ENCODE data around the gene ZC3HAV1. TPM values are rescaled to one million over a fixed set of nuclear protein-coding genes. Genes with fewer than 3 reads are reported as not detected.
A peak's percentile ranks its signal among the peaks of the same experiment; 100 is the strongest.
"Not testable (repeated sequence)": the region's sequence is repeated elsewhere in the genome, so short reads cannot be mapped to it uniquely, and the experiment has no call there.

ZC3HAV1 gene
- total RNA-seq, 1 donor from 2014 or later, result 44.6 TPM

DNA sequence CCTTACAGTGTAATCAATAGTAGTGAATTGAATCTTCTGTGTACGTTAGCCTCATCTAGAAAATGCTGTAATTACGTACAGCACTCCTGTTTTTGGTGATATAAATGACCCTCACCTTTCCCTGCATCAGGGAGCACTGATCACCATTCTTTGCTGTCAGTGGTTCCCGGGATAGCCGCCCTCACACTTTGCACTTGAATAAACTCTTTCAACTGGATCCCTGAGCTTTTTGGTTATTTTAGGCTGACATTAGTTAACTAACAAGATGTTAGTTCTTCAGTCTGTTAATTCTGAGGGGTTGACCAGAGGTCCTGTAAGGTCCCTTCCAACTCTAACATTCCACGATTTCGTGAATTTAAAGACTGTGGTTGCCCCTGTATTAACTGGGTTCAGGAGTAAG, 23.4 kb upstream of the ZC3HAV1 start:
- Mint-ChIP-seq H3K27me3 (no peaks in the 10 kb centered on the region), H3K27ac (peak overlapping the region; percentile 93), H3K9me3 (ENCODE audit: low read depth) (no peaks in the 10 kb centered on the region), H3K4me3 (ENCODE audit: low read depth) (peak overlapping the region; percentile 85), H3K4me1 (ENCODE audit: low read depth) (peaks cover 33% of the 10 kb centered on the region), H3K36me3 (ENCODE audit: insufficient read depth) (peaks cover 1% of the 10 kb centered on the region)
- DNase-seq (ENCODE audit: low spot score, unreplicated experiment), result no peak
- TF ChIP-seq, protein P1, sequence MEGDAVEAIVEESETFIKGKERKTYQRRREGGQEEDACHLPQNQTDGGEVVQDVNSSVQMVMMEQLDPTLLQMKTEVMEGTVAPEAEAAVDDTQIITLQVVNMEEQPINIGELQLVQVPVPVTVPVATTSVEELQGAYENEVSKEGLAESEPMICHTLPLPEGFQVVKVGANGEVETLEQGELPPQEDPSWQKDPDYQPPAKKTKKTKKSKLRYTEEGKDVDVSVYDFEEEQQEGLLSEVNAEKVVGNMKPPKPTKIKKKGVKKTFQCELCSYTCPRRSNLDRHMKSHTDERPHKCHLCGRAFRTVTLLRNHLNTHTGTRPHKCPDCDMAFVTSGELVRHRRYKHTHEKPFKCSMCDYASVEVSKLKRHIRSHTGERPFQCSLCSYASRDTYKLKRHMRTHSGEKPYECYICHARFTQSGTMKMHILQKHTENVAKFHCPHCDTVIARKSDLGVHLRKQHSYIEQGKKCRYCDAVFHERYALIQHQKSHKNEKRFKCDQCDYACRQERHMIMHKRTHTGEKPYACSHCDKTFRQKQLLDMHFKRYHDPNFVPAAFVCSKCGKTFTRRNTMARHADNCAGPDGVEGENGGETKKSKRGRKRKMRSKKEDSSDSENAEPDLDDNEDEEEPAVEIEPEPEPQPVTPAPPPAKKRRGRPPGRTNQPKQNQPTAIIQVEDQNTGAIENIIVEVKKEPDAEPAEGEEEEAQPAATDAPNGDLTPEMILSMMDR (IDR thresholded peaks at IDR 0.05; ENCODE audit: unreplicated experiment), result no peak

DNA sequence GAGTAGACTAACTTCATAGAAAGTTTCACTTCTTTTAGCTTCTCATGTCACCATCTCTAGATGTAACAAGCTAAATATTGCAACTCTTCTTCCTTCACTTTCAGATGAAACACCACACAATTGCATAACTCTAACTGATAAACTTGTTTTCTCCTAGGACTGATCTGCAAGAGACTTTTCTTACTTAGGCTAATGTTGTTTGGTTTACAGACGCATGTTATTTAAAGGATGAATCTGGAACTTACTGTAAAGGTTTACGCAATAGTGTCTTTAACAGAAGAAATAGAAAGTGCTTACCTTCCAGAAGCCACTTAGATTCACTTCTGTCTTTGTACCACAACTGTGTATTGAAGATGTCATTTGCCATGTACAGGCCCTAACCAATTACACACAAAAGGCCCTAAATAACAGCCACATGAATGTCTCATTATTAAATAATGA, 22.1 kb upstream of the ZC3HAV1 start:
- Mint-ChIP-seq H3K4me1 (ENCODE audit: low read depth) (peaks cover 34% of the 10 kb centered on the region), H3K27ac (peak overlapping the region; percentile 0), H3K27me3 (no peaks in the 10 kb centered on the region), H3K4me3 (ENCODE audit: low read depth) (peak overlapping the region; percentile 85), H3K36me3 (ENCODE audit: insufficient read depth) (peaks cover under 1% of the 10 kb centered on the region), H3K9me3 (ENCODE audit: low read depth) (no peaks in the 10 kb centered on the region)
- no peak for DNase-seq (ENCODE audit: low spot score, unreplicated experiment)
- TF ChIP-seq, protein P1 (IDR thresholded peaks at IDR 0.05; ENCODE audit: unreplicated experiment), result no peak

DNA sequence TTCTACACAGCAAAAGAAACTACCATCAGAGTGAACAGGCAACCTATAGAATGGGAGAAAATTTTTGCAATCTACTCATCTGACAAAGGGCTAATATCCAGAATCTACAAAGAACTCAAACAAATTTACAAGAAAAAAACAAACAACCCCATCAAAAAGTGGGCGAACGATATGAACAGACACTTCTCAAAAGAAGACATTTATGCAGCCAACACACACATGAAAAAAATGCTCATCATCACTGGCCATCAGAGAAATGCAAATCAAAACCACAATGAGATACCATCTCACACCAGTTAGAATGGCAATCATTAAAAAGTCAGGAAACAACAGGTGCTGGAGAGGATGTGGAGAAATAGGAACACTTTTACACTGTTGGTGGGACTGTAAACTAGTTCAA, 20.3 kb upstream of the ZC3HAV1 start:
- not testable (repeated sequence) for H3K4me3 Mint-ChIP-seq (ENCODE audit: low read depth); H3K36me3 Mint-ChIP-seq (ENCODE audit: insufficient read depth); DNase-seq (ENCODE audit: low spot score, unreplicated experiment); H3K27ac Mint-ChIP-seq; H3K9me3 Mint-ChIP-seq (ENCODE audit: low read depth); H3K27me3 Mint-ChIP-seq
- H3K4me1 Mint-ChIP-seq (ENCODE audit: low read depth), result peaks cover 45% of the 10 kb centered on the region

DNA sequence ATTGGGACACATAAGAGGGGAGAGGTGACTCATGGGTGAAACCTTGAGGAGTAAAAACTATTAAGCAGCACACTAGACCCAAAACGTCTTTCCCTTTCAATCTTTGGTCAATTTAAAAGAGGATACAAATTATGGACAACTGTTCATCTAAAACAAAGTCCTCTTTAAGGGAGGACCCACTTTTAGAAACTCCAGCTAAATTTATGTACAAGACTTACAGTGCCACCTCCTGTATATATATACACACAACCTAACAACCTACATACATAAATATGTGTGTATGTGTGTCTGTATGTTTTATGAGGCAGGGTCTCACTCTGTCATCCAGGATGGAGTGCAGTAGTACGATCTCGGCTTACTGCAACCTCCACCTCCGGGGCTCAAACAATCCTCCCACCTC, 18.1 kb upstream of the ZC3HAV1 start:
- no peaks in the 10 kb centered on the region for H3K36me3 Mint-ChIP-seq (ENCODE audit: insufficient read depth)
- TF ChIP-seq, protein P1 (IDR thresholded peaks at IDR 0.05; ENCODE audit: unreplicated experiment), result no peak

DNA sequence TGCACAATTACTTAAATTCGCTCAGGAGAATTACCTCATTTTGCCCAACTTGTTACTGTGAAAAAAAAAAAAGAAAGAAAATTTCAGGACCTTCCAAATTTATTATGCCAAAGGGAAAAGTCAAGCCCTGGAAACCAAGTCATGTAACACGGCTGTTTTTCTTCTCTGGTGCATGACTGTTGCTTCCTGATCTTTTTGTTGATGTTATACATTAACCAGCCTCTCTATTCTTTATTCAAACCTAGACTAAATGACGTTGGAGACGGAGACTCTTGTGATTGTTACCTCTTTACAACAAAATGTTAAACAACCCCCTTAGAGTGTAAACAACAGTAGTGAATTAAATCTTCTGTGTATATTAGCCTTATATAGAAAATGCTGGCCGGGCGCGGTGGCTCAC, 16.1 kb upstream of the ZC3HAV1 start:
- TF ChIP-seq, protein P1 (IDR thresholded peaks at IDR 0.05; ENCODE audit: unreplicated experiment), result no peak
- no peaks in the 10 kb centered on the region for H3K9me3 Mint-ChIP-seq (ENCODE audit: low read depth)
- H3K36me3 Mint-ChIP-seq (ENCODE audit: insufficient read depth), result no peaks in the 10 kb centered on the region
- peaks cover 26% of the 10 kb centered on the region for H3K4me1 Mint-ChIP-seq (ENCODE audit: low read depth)
- H3K4me3 Mint-ChIP-seq (ENCODE audit: low read depth), result no peak overlapping the region
- peak overlapping the region; percentile 6 for H3K27ac Mint-ChIP-seq
- H3K27me3 Mint-ChIP-seq, result no peaks in the 10 kb centered on the region
- no peak for DNase-seq (ENCODE audit: low spot score, unreplicated experiment)

More for the DNA sequence above, 18.1 kb upstream of the ZC3HAV1 start:
- no peak for DNase-seq (ENCODE audit: low spot score, unreplicated experiment)
- no peak overlapping the region for H3K27ac Mint-ChIP-seq
- H3K27me3 Mint-ChIP-seq, result no peaks in the 10 kb centered on the region
- peaks cover 39% of the 10 kb centered on the region for H3K4me1 Mint-ChIP-seq (ENCODE audit: low read depth)
- H3K9me3 Mint-ChIP-seq (ENCODE audit: low read depth), result no peaks in the 10 kb centered on the region
- no peak overlapping the region for H3K4me3 Mint-ChIP-seq (ENCODE audit: low read depth)

DNA sequence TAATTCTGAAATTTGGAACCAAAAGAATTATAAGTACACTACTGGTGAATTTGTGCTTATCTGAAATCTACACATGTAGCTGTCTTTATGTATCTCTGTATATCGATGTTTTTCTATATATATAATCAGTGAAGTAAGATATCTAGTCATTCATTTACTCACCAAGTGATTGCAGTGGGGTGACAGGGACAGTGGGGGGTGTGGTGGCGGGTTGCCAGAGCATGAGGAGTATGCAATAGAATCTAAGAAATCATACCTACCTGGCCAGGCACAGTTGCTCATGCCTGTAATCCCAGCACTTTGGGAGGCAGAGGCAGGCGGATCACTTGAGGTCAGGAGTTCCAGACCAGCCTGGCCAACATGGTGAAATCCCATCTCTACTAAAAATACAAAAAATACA, 15.5 kb upstream of the ZC3HAV1 start:
- peak overlapping the region; percentile 14 for H3K27ac Mint-ChIP-seq
- H3K9me3 Mint-ChIP-seq (ENCODE audit: low read depth); H3K27me3 Mint-ChIP-seq; H3K4me3 Mint-ChIP-seq (ENCODE audit: low read depth); DNase-seq (ENCODE audit: low spot score, unreplicated experiment); H3K36me3 Mint-ChIP-seq (ENCODE audit: insufficient read depth): not testable (repeated sequence)
- peaks cover 26% of the 10 kb centered on the region for H3K4me1 Mint-ChIP-seq (ENCODE audit: low read depth)

Data from progenitor cell of endocrine pancreas (in vitro differentiated cells).